H1 (cell line): ENCODE results near the gene RILPL1. TPM values are rescaled to one million over a fixed set of nuclear protein-coding genes. Genes with fewer than 3 reads are reported as not detected.
A peak's percentile ranks its signal among the peaks of the same experiment; 100 is the strongest.

Experiments used
- BACH1 ChIP-seq: IDR thresholded peaks from 2 replicates; pipeline ENCODE4 v1.6.1; 2012; ENCODE audit warnings: low read length, improper control_type of control experiment
- CBX5 ChIP-seq: fragments of 300-800, 300-1000 bp; sonication (generic); IDR thresholded peaks from 2 replicates; pipeline ENCODE4 v1.7.1; 2016; ENCODE audit warnings: antibody characterized with exemption, low read length, low read depth
- CHD2 ChIP-seq: IDR thresholded peaks from 2 replicates; pipeline ENCODE4 v1.6.1; 2012; ENCODE audit warnings: low read length, improper control_type of control experiment
- CREB1 ChIP-seq: IDR thresholded peaks from 2 replicates; pipeline ENCODE4 v1.6.1; 2012; ENCODE audit warnings: inconsistent platforms
- CTBP2 ChIP-seq: IDR thresholded peaks from 2 replicates; pipeline ENCODE4 v1.7.0; 2011; ENCODE audit warnings: borderline replicate concordance, mild to moderate bottlenecking, moderate library complexity, mixed read lengths, low read length; ENCODE audit not compliant: insufficient read depth, insufficient read length
- E2F6 ChIP-seq: IDR thresholded peaks from 2 replicates; pipeline ENCODE4 v1.6.1; 2012; ENCODE audit warnings: inconsistent platforms
- FOSL1 ChIP-seq: IDR thresholded peaks from 2 replicates; pipeline ENCODE4 v1.6.1; 2011; ENCODE audit warnings: mild to moderate bottlenecking, low read depth, low read length, moderate library complexity; ENCODE audit not compliant: insufficient read depth
- GABPA ChIP-seq: IDR thresholded peaks from 2 replicates; pipeline ENCODE4 v1.6.1; 2011; ENCODE audit warnings: mild to moderate bottlenecking, low read length, moderate library complexity, borderline replicate concordance; ENCODE audit not compliant: insufficient read depth
- KDM4A ChIP-seq: IDR thresholded peaks from one replicate; pipeline ENCODE4 v1.7.1; 2012; ENCODE audit warnings: low read depth, mild to moderate bottlenecking, moderate library complexity, low read length, inconsistent platforms; ENCODE audit not compliant: severe bottlenecking
- NANOG ChIP-seq: IDR thresholded peaks from 2 replicates; pipeline ENCODE4 v1.6.1; 2011; ENCODE audit warnings: low read length, low read depth, mild to moderate bottlenecking, inconsistent platforms; ENCODE audit not compliant: insufficient read depth, poor library complexity, severe bottlenecking
- POLR2A ChIP-seq, 2 experiments: IDR thresholded peaks; 1 replicate in 1 of 2; 2 replicates in 1 of 2; pipeline ENCODE4 v1.6.1; 2011; ENCODE audit warnings: low read depth in 2 of 2, low read length in 2 of 2, mild to moderate bottlenecking in 2 of 2; ENCODE audit errors: control extremely low read depth in 1 of 2
- POU5F1 ChIP-seq: IDR thresholded peaks from 2 replicates; pipeline ENCODE4 v1.6.1; 2011; ENCODE audit warnings: low read depth, mild to moderate bottlenecking, low read length, moderate library complexity
- RBBP5 ChIP-seq: IDR thresholded peaks from 2 replicates; pipeline ENCODE4 v1.7.1; 2012; ENCODE audit warnings: low read depth, mild to moderate bottlenecking, inconsistent platforms, low read length, moderate library complexity, borderline replicate concordance
- RFX5 ChIP-seq: IDR thresholded peaks from 2 replicates; pipeline ENCODE4 v1.6.1; 2011; ENCODE audit warnings: low read depth, low read length, improper control_type of control experiment, borderline replicate concordance
- RXRA ChIP-seq: IDR thresholded peaks from 2 replicates; pipeline ENCODE4 v1.6.1; 2011; ENCODE audit warnings: low read depth, mild to moderate bottlenecking, low read length, moderate library complexity; ENCODE audit not compliant: insufficient read depth
- SAP30 ChIP-seq: fragments of 300-600 bp; sonication (generic); IDR thresholded peaks from 2 replicates; pipeline ENCODE4 v1.7.1; 2012; ENCODE audit warnings: low read length, moderate library complexity, mild to moderate bottlenecking, inconsistent platforms; ENCODE audit not compliant: insufficient read depth, insufficient replicate concordance
- SP1 ChIP-seq: IDR thresholded peaks from 2 replicates; pipeline ENCODE4 v1.6.1; 2011; ENCODE audit warnings: low read depth, low read length
- SUZ12 ChIP-seq: fragments of 200-600 bp; sonication (generic); IDR thresholded peaks from 2 replicates; pipeline ENCODE4 v1.6.1; 2012; ENCODE audit warnings: mild to moderate bottlenecking, inconsistent platforms, low read length, moderate library complexity, mixed read lengths
- USF2 ChIP-seq: IDR thresholded peaks from 2 replicates; pipeline ENCODE4 v1.6.1; 2011; ENCODE audit warnings: low read length, improper control_type of control experiment
- polyA plus RNA-seq, 7 experiments: library from polyadenylated mRNA; depleted of rRNA in 3 of 7; stranded (reverse) in 5 of 7; unstranded in 2 of 7; fragments of >200 nt in 5 of 7; fragments of 200-250 nt in 2 of 7; gene quantifications; 1 replicate in 5 of 7; 2 replicates in 1 of 7; 4 replicates in 1 of 7; pipeline versions ENCODE4 v1.2.1 to v1.2.3, GENCODE V29; 2011 to 2013; ENCODE audit warnings: missing spikeins in 2 of 7, mixed read lengths in 2 of 7
- total RNA-seq: library from RNA; stranded (reverse); fragmentation: NEBNext Ultra II Directional; extraction: Animal tissue kit (Norgen Biotek cat#: 25700); gene quantifications from 2 replicates; pipeline ENCODE4 v1.2.1, GENCODE V29; 2021
- TF ChIP-seq, protein P1 (sequence below): IDR thresholded peaks from 2 replicates; pipeline ENCODE4 v1.6.1; 2012; ENCODE audit warnings: low read length, inconsistent platforms

RILPL1 gene
- total and polyA plus RNA-seq, 2 of the 8 experiments (the other 6 are each of a cell fraction or from before 2014, with no cell fraction given) = 6.7 to 9.4 TPM

DNA sequence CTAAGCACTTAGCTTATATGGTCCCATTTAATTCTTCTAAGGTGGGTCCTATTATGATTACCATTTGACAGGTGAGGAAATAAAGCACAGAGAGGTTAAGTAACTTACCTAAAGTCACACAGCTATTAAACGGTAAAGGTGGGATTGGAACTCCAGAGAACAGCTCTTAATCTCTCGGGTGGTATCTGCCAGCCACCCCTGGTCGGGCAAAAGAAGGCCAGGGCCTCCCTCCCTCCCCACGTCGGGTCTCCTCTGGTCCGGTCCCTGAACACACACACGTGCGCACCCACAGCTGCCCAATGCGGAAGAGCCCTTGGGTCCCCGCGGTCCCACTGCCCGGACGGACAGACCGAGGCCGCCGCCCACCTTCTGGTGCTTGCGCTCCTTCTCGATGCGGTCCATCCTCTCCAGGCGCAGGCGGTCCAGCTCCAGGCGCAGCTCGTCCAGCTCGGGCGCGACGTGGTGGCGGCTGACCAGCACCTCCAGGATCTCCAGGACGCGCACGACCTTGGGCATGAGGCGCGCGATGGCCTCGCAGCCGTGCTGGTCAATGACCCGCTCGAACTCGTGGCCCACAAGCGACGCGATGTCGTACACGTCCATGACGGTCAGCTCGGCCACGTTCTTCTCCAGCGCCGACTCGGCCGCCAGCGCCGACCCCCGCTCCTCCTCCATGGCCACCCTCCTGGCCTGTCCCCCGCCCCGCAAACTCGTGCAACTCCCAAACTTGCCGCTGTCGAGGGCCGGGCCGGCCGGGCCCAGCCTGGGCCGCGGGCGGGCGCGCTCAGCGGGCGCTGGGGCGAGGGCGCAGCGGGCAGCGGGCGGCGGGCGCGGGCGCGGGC is 490 bp downstream of the RILPL1 start (continued):
- TF ChIP-seq SAP30 (no peak), GABPA (no peak), RFX5 (no peak), CTBP2 (no peak), FOSL1 (no peak), CBX5 (no peak), NANOG (no peak), E2F6 (peak; percentile 72; the same call in 1 of the 2 replicates), POLR2A (IDR thresholded peaks at IDR 0.05; ENCODE audit: control extremely low read depth in 1 of 2, low read depth in 2 of 2, low read length in 2 of 2) (no peak; a peak in 1 of 3 replicates), SP1 (no peak), BACH1 (no peak), POU5F1 (no peak), SUZ12 (no peak), CHD2 (no peak), KDM4A (peak; percentile 85), RXRA (no peak), USF2 (no peak), CREB1 (peak; percentile 77), RBBP5 (peak; percentile 29; the same call in 1 of the 2 replicates)
- TF ChIP-seq, protein P1, sequence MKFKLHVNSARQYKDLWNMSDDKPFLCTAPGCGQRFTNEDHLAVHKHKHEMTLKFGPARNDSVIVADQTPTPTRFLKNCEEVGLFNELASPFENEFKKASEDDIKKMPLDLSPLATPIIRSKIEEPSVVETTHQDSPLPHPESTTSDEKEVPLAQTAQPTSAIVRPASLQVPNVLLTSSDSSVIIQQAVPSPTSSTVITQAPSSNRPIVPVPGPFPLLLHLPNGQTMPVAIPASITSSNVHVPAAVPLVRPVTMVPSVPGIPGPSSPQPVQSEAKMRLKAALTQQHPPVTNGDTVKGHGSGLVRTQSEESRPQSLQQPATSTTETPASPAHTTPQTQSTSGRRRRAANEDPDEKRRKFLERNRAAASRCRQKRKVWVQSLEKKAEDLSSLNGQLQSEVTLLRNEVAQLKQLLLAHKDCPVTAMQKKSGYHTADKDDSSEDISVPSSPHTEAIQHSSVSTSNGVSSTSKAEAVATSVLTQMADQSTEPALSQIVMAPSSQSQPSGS = no peak
